Measurements from ENCODE around the gene ZFP1. TPM values are rescaled to one million over a fixed set of nuclear protein-coding genes. Genes with fewer than 3 reads are reported as not detected.
"Not testable (repeated sequence)": the region's sequence is repeated elsewhere in the genome, so short reads cannot be mapped to it uniquely, and the experiment has no call there.

The ZFP1 gene
- total and polyA plus RNA-seq, 2 experiments from 2014 or later = 6.8 to 7.8 TPM

- Histone ChIP-seq H3K36me3 (ENCODE audit: low read depth) (no peaks in the 10 kb centered on the region), H4K20me1 (ENCODE audit: insufficient read depth) (no peaks in the 10 kb centered on the region), H3K79me2 (ENCODE audit: insufficient read depth) (no peaks in the 10 kb centered on the region), H3K9me3 (ENCODE audit: low read depth) (no peaks in the 10 kb centered on the region), H3K4me3 (no peak within 1 kb of the TSS), H2AFZ (no peak within 1 kb of the TSS), H3K27me3 (replicated peaks; ENCODE audit: insufficient read depth) (no peaks in the 10 kb centered on the region), H3K9ac (no peak within 1 kb of the TSS), H3K9me2 (ENCODE audit: insufficient read depth) (no peaks in the 10 kb centered on the region), H3K27ac (no peak within 1 kb of the TSS), H3K4me1 (ENCODE audit: insufficient read depth) (no peaks in the 10 kb centered on the region), H3K4me2 (ENCODE audit: unreplicated experiment) (no peak within 1 kb of the TSS), H3F3A (ENCODE audit: insufficient read depth) (no peaks in the 10 kb centered on the region)
- DNase-seq = no peak
- in situ Hi-C loops (cut with MboI) = loop anchor here (25.0 kb wide), 2 partner anchors 405 to 555 kb away; partner anchors contain the start of gene ADAT1
- WGBS, 2 experiments (ENCODE audit: low coverage in 1 of 2, low lambda C conversion rate in 2 of 2, missing lambda C conversion rate in 2 of 2) = 88 to 90% methylated on average over 21 to 23 of the region's 24 CpGs
- TF ChIP-seq EZH2 (IDR thresholded peaks at IDR 0.05; ENCODE audit: insufficient read depth, poor library complexity, severe bottlenecking) (no peak), EZH2phosphoT487 (IDR thresholded peaks at IDR 0.05; ENCODE audit: insufficient read depth, low read depth) (no peak)
Measured at GRCh38 chr16:75206749-75207451, 58.6 kb downstream of the ZFP1 start, which contains the start of gene CTRB2. Gene CTRB2, minus strand, starts transcription at chr16:75207161. Its CDS starts 20 bp downstream, at chr16:75207141.

GRCh38 chr16:75207831-75208230 is 59.5 kb downstream of the ZFP1 start:
- Histone ChIP-seq H3K4me2 (ENCODE audit: unreplicated experiment) (no peak overlapping the region), H3K27me3 (replicated peaks; ENCODE audit: insufficient read depth) (no peaks in the 10 kb centered on the region), H2AFZ (no peak overlapping the region), H3K36me3 (ENCODE audit: low read depth) (no peaks in the 10 kb centered on the region), H3K9me2 (ENCODE audit: insufficient read depth) (no peaks in the 10 kb centered on the region), H3K27ac (no peak overlapping the region), H3F3A (ENCODE audit: insufficient read depth) (no peaks in the 10 kb centered on the region), H3K4me3 (no peak overlapping the region), H3K9me3 (ENCODE audit: low read depth) (no peaks in the 10 kb centered on the region), H3K79me2 (ENCODE audit: insufficient read depth) (no peaks in the 10 kb centered on the region), H3K9ac (no peak overlapping the region), H3K4me1 (ENCODE audit: insufficient read depth) (no peaks in the 10 kb centered on the region), H4K20me1 (ENCODE audit: insufficient read depth) (no peaks in the 10 kb centered on the region)
- 83 to 88% methylated on average over 10 to 11 of the region's 11 CpGs for WGBS, 2 experiments (ENCODE audit: low coverage in 1 of 2, low lambda C conversion rate in 2 of 2, missing lambda C conversion rate in 2 of 2)
- in situ Hi-C loops (cut with MboI) = loop anchor here (25.0 kb wide), 2 partner anchors 404 to 554 kb away; partner anchors contain the start of gene ADAT1
- TF ChIP-seq EZH2phosphoT487 (IDR thresholded peaks at IDR 0.05; ENCODE audit: insufficient read depth, low read depth) (no peak), EZH2 (IDR thresholded peaks at IDR 0.05; ENCODE audit: insufficient read depth, poor library complexity, severe bottlenecking) (no peak)
- no peak for DNase-seq

- Histone ChIP-seq H3K79me2 (ENCODE audit: insufficient read depth) (no peaks in the 10 kb centered on the region), H3K9me2 (ENCODE audit: insufficient read depth) (no peaks in the 10 kb centered on the region), H3K27me3 (replicated peaks; ENCODE audit: insufficient read depth) (no peaks in the 10 kb centered on the region), H3K36me3 (ENCODE audit: low read depth) (no peaks in the 10 kb centered on the region), H3K27ac (no peak overlapping the region), H3K4me1 (ENCODE audit: insufficient read depth) (no peaks in the 10 kb centered on the region), H3K4me2 (ENCODE audit: unreplicated experiment) (no peak overlapping the region), H2AFZ (no peak overlapping the region), H3K4me3 (no peak overlapping the region), H3K9me3 (ENCODE audit: low read depth) (no peaks in the 10 kb centered on the region), H3K9ac (no peak overlapping the region), H4K20me1 (ENCODE audit: insufficient read depth) (no peaks in the 10 kb centered on the region), H3F3A (ENCODE audit: insufficient read depth) (no peaks in the 10 kb centered on the region)
- in situ Hi-C loops (cut with MboI) = loop anchor here (25.0 kb wide), 2 partner anchors 404 to 554 kb away; partner anchors contain the start of gene ADAT1
- 80 to 82% methylated on average over 13 of the region's 13 CpGs for WGBS, 2 experiments (ENCODE audit: low coverage in 1 of 2, low lambda C conversion rate in 2 of 2, missing lambda C conversion rate in 2 of 2)
- DNase-seq = no peak
- no peak for TF ChIP-seq EZH2phosphoT487 (IDR thresholded peaks at IDR 0.05; ENCODE audit: insufficient read depth, low read depth)
- no peak for TF ChIP-seq EZH2 (IDR thresholded peaks at IDR 0.05; ENCODE audit: insufficient read depth, poor library complexity, severe bottlenecking)
Measured at GRCh38 chr16:75208242-75208825, 60.0 kb downstream of the ZFP1 start.

GRCh38 chr16:75208861-75209505 is 60.7 kb downstream of the ZFP1 start:
- TF ChIP-seq EZH2 (IDR thresholded peaks at IDR 0.05; ENCODE audit: insufficient read depth, poor library complexity, severe bottlenecking) (no peak), EZH2phosphoT487 (IDR thresholded peaks at IDR 0.05; ENCODE audit: insufficient read depth, low read depth) (no peak)
- no peak for DNase-seq
- in situ Hi-C loops (cut with MboI) = loop anchor here (25.0 kb wide), 2 partner anchors 403 to 553 kb away; partner anchors contain the start of gene ADAT1
- H3K4me3 ChIP-seq = no peak overlapping the region
- no peaks in the 10 kb centered on the region for H4K20me1 ChIP-seq (ENCODE audit: insufficient read depth)
- WGBS, 2 experiments (ENCODE audit: low coverage in 1 of 2, low lambda C conversion rate in 2 of 2, missing lambda C conversion rate in 2 of 2) = 79 to 81% methylated on average over 26 to 27 of the region's 27 CpGs
- H3K4me2 ChIP-seq (ENCODE audit: unreplicated experiment) = no peak overlapping the region
- H3K9me3 ChIP-seq (ENCODE audit: low read depth) = no peaks in the 10 kb centered on the region
- H3K9me2 ChIP-seq (ENCODE audit: insufficient read depth) = no peaks in the 10 kb centered on the region
- H3K79me2 ChIP-seq (ENCODE audit: insufficient read depth) = no peaks in the 10 kb centered on the region
- H3K9ac ChIP-seq = no peak overlapping the region
- no peaks in the 10 kb centered on the region for H3K4me1 ChIP-seq (ENCODE audit: insufficient read depth)
- H3F3A ChIP-seq (ENCODE audit: insufficient read depth) = no peaks in the 10 kb centered on the region
- H3K27ac ChIP-seq = no peak overlapping the region
- H3K27me3 ChIP-seq (replicated peaks; ENCODE audit: insufficient read depth) = no peaks in the 10 kb centered on the region
- no peak overlapping the region for H2AFZ ChIP-seq
- H3K36me3 ChIP-seq (ENCODE audit: low read depth) = no peaks in the 10 kb centered on the region

- H3K4me1 ChIP-seq (ENCODE audit: insufficient read depth); H3K36me3 ChIP-seq (ENCODE audit: low read depth); DNase-seq; H3F3A ChIP-seq (ENCODE audit: insufficient read depth); H2AFZ ChIP-seq; H3K9me3 ChIP-seq (ENCODE audit: low read depth); H3K27ac ChIP-seq; H3K4me3 ChIP-seq; H3K79me2 ChIP-seq (ENCODE audit: insufficient read depth); H3K9ac ChIP-seq; H4K20me1 ChIP-seq (ENCODE audit: insufficient read depth); H3K9me2 ChIP-seq (ENCODE audit: insufficient read depth); H3K27me3 ChIP-seq (replicated peaks; ENCODE audit: insufficient read depth); H3K4me2 ChIP-seq (ENCODE audit: unreplicated experiment): not testable (repeated sequence)
- in situ Hi-C loops (cut with MboI) = loop anchor here (25.0 kb wide), 2 partner anchors 403 to 553 kb away; partner anchors contain the start of gene ADAT1
- 75 to 79% methylated on average over 7 of the region's 7 CpGs for WGBS, 2 experiments (ENCODE audit: low coverage in 1 of 2, low lambda C conversion rate in 2 of 2, missing lambda C conversion rate in 2 of 2)
Measured at GRCh38 chr16:75209514-75209913, 61.2 kb downstream of the ZFP1 start.
